ENCODE measurements around the gene ZNF124.

DNA sequence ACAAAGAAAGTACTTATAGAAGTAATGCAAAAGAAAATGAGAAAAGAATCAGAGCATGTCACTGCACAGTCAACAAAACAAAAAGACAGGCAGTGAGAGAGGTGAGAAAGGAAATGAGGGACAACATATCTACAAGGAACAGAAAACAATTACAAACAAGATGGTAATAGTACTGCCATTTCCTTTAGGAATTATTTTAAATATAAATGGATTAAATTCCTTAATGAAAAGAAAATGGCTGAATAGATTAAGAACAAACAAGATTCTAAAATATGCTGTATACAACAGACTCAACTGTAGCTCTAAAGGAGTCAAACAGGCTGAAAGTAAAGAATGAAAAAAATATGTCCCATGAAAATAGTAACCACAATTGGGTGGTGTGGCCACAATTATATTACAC, 22.1 kb upstream of the ZNF124 start:
- TF ChIP-seq POLR2A (IDR thresholded peaks at IDR 0.05; ENCODE audit: low read depth, low read length) (no peak), POLR2AphosphoS5 (IDR thresholded peaks at IDR 0.05; ENCODE audit: low read depth, low read length) (no peak), POU2F2 (IDR thresholded peaks at IDR 0.05; ENCODE audit: low read depth, low read length) (no peak), SPI1 (IDR thresholded peaks at IDR 0.05; ENCODE audit: low read depth, low read length) (no peak), TAF1 (IDR thresholded peaks at IDR 0.05; ENCODE audit: low read depth, low read length) (no peak), PAX5 (IDR thresholded peaks at IDR 0.05; ENCODE audit: insufficient read depth, low read length, severe bottlenecking) (no peak)
